Upper lobe of left lung (tissue), 6 donors: ENCODE data around the gene SELENON. TPM values are rescaled to one million over a fixed set of nuclear protein-coding genes. Genes with fewer than 3 reads are reported as not detected.
A peak's percentile ranks its signal among the peaks of the same experiment; 100 is the strongest.

Experiments used
- ATAC-seq, 2 donors: fragments of 200-7000 bp; cut with Tn5 transposase; one replicate each; pipeline ENCODE4 v1.9.1; 2022; ENCODE audit warnings: mild to moderate bottlenecking in 2 of 2, moderate library complexity in 2 of 2; ENCODE audit not compliant: low FRiP score in 2 of 2
- DNase-seq, 2 donors: peaks; one replicate each; pipeline ENCODE4 v3.0.0-alpha.2; 2019 to 2020
- H3K27ac ChIP-seq, 4 donors: fragments of 200-600 bp; sonication (generic); one replicate each; pipeline ENCODE4 v1.5.1; 2016 to 2019
- H3K27me3 ChIP-seq, 4 donors: fragments of 200-600 bp; sonication (generic); one replicate each; pipeline ENCODE4 v1.5.1; 2017 to 2019
- H3K36me3 ChIP-seq, 4 donors: fragments of 200-600 bp; sonication (generic); one replicate each; pipeline ENCODE4 v1.5.1; 2016 to 2019
- H3K4me1 ChIP-seq, 4 donors: fragments of 200-600 bp; sonication (generic); one replicate each; pipeline ENCODE4 v1.5.1; 2018 to 2019
- H3K4me3 ChIP-seq, 4 donors: fragments of 200-600 bp; sonication (generic); one replicate each; pipeline ENCODE4 v1.5.1; 2017 to 2019; ENCODE audit warnings: mild to moderate bottlenecking in 2 of 4, moderate library complexity in 1 of 4
- H3K9me3 ChIP-seq, 4 donors: fragments of 200-600 bp; sonication (generic); one replicate each; pipeline ENCODE4 v1.5.1; 2018 to 2019
- CTCF ChIP-seq, 6 experiments: fragments of 450-650 bp in 4 of 6; fragments of 200-600 bp in 2 of 6; sonication (generic) in 2 of 6; IDR thresholded peaks; one replicate each; pipeline ENCODE4 v1.5.1; 2016 to 2019; ENCODE audit warnings: antibody characterized with exemption in 6 of 6
- EP300 ChIP-seq, 4 donors: sonication (generic); formaldehyde crosslinking; IDR thresholded peaks; one replicate each; pipeline ENCODE4 v1.5.1; 2017; ENCODE audit warnings: antibody characterized with exemption in 4 of 4, control low read depth in 2 of 4
- POLR2A ChIP-seq, 4 donors: fragments of 450-650 bp; IDR thresholded peaks; one replicate each; pipeline ENCODE4 v1.5.1; 2016 to 2017; ENCODE audit warnings: antibody characterized with exemption in 4 of 4, mild to moderate bottlenecking in 2 of 4
- POLR2AphosphoS5 ChIP-seq, 2 donors: sonication (generic); formaldehyde crosslinking; IDR thresholded peaks; one replicate each; pipeline ENCODE4 v1.5.1; 2017; ENCODE audit warnings: antibody characterized with exemption in 2 of 2
- whole genome bisulfite sequencing, 2 donors: methylation state at CpG; one replicate each; pipeline ENCODE4 v1.1.5; 2017 to 2018; 5-methylcytosine and 5-hydroxymethylcytosine counted together
- total RNA-seq, 6 donors: library from RNA; depleted of rRNA in 4 of 6; stranded (reverse); fragments of >200 nt in 4 of 6; gene quantifications; one replicate each; pipeline versions ENCODE4 v1.1.0 to v1.2.1, GENCODE V29; 2016 to 2021
- donor health status: DM: no; HTN: no; CAD: no; lungs with moderate emphysema.
- donor health status: DM: no; HTN: yes; CAD: no; lungs with severe emphysema.

The SELENON gene
- total RNA-seq, 6 donors from 2014 or later, result 22.0 to 91.1 (median 60.5) TPM

- peak within 1 kb of the TSS; percentile 89 to 94 (median 92) for H3K27ac ChIP-seq
- DNase-seq, result peak; percentile 91 to 97
- TF ChIP-seq CTCF (IDR thresholded peaks at IDR 0.05), result peak in 1 of 6 experiments; percentile 6
- TF ChIP-seq POLR2AphosphoS5 (IDR thresholded peaks at IDR 0.05), result peak; percentile 86 to 95
- peak in 3 of 4 donors; percentile 46 to 96 (median 78) for TF ChIP-seq POLR2A (IDR thresholded peaks at IDR 0.05)
- peak in 1 of 4 donors; percentile 29 for TF ChIP-seq EP300 (IDR thresholded peaks at IDR 0.05)
- peaks cover 0 to 18% (median 14%) of the 10 kb centered on the region in 4 donors for H3K36me3 ChIP-seq
- peak; percentile 94 to 96 for ATAC-seq
- 2 to 3% methylated on average over 11 to 17 of the region's 64 CpGs for WGBS, 2 donors
- H3K27me3 ChIP-seq, result no peaks in the 10 kb centered on the region
- no peaks in the 10 kb centered on the region for H3K9me3 ChIP-seq
- H3K4me1 ChIP-seq, result peaks cover 21 to 45% (median 30%) of the 10 kb centered on the region in 4 donors
- H3K4me3 ChIP-seq, result peak within 1 kb of the TSS; percentile 72 to 91 (median 86)
Observed at GRCh38 chr1:25819491-25820246, 19.7 kb downstream of the SELENON start, which contains the start of gene MTFR1L. Gene MTFR1L (plus strand): TSS chr1:25819954. CDS start chr1:25823105, 3,151 bp downstream.

GRCh38 chr1:25820247-25821111 lies 20.5 kb downstream of the SELENON start:
- Histone ChIP-seq H3K9me3 (no peaks in the 10 kb centered on the region), H3K4me1 (peaks cover 21 to 45% (median 30%) of the 10 kb centered on the region in 4 donors), H3K27ac (peak overlapping the region; percentile 89 to 94 (median 92)), H3K27me3 (no peaks in the 10 kb centered on the region), H3K36me3 (peaks cover 0 to 10% (median 8%) of the 10 kb centered on the region in 4 donors), H3K4me3 (peak overlapping the region; percentile 72 to 91 (median 86))
- ATAC-seq, result peak; percentile 54 to 75
- TF ChIP-seq CTCF (IDR thresholded peaks at IDR 0.05), result peak in 1 of 6 experiments; percentile 6
- TF ChIP-seq EP300 (IDR thresholded peaks at IDR 0.05), result no peak
- 1 to 2% methylated on average over 19 to 25 of the region's 67 CpGs for WGBS, 2 donors
- peak in 1 of 2 donors; percentile 76 for DNase-seq

- no peak for ATAC-seq
- H3K4me1 ChIP-seq, result peaks cover 21 to 45% (median 30%) of the 10 kb centered on the region in 4 donors
- DNase-seq, result no peak
Observed at GRCh38 chr1:25821112-25821476, 21.1 kb downstream of the SELENON start.

GRCh38 chr1:25821630-25822091 lies 21.7 kb downstream of the SELENON start:
- peak overlapping the region in 1 of 4 donors; percentile 89 for H3K27ac ChIP-seq
- WGBS, 2 donors, result 55 to 66% methylated on average over 5 of the region's 5 CpGs
- TF ChIP-seq POLR2A (IDR thresholded peaks at IDR 0.05) (no peak), CTCF (IDR thresholded peaks at IDR 0.05) (no peak), POLR2AphosphoS5 (IDR thresholded peaks at IDR 0.05) (no peak), EP300 (IDR thresholded peaks at IDR 0.05) (no peak)
- peak overlapping the region in 2 of 4 donors; percentile 81 to 91 for H3K4me3 ChIP-seq
- ATAC-seq (no peak), DNase-seq (peak in 1 of 2 donors; percentile 44)
- H3K9me3 ChIP-seq, result no peaks in the 10 kb centered on the region
- H3K27me3 ChIP-seq, result no peaks in the 10 kb centered on the region
- peaks cover 21 to 45% (median 30%) of the 10 kb centered on the region in 4 donors for H3K4me1 ChIP-seq
- peaks cover 0 to 11% (median 9%) of the 10 kb centered on the region in 4 donors for H3K36me3 ChIP-seq

More at GRCh38 chr1:25821112-25821476, 21.1 kb downstream of the SELENON start:
- Histone ChIP-seq H3K36me3 (peaks cover 0 to 9% (median 6%) of the 10 kb centered on the region in 4 donors), H3K4me3 (peak overlapping the region in 3 of 4 donors; percentile 81 to 91 (median 90)), H3K27me3 (no peaks in the 10 kb centered on the region), H3K9me3 (no peaks in the 10 kb centered on the region), H3K27ac (peak overlapping the region; percentile 89 to 94 (median 92))
- 24 to 30% methylated on average over 10 of the region's 10 CpGs for WGBS, 2 donors
- no peak for TF ChIP-seq CTCF (IDR thresholded peaks at IDR 0.05)
- TF ChIP-seq EP300 (IDR thresholded peaks at IDR 0.05), result no peak
- TF ChIP-seq POLR2AphosphoS5 (IDR thresholded peaks at IDR 0.05), result no peak
- TF ChIP-seq POLR2A (IDR thresholded peaks at IDR 0.05), result no peak
